Activated CD4-positive, alpha-beta T cell treated with anti-CD3 and anti-CD28 coated beads, Interleukin-2, amount 50 U/mL, for 4 hours (primary cell): ENCODE results near the gene USP2.

ENCODE experiments used
- DNase-seq, 2 experiments: peaks; one replicate each; pipeline ENCODE4 v3.0.0-alpha.2; 2020

The USP2 gene, protein sequence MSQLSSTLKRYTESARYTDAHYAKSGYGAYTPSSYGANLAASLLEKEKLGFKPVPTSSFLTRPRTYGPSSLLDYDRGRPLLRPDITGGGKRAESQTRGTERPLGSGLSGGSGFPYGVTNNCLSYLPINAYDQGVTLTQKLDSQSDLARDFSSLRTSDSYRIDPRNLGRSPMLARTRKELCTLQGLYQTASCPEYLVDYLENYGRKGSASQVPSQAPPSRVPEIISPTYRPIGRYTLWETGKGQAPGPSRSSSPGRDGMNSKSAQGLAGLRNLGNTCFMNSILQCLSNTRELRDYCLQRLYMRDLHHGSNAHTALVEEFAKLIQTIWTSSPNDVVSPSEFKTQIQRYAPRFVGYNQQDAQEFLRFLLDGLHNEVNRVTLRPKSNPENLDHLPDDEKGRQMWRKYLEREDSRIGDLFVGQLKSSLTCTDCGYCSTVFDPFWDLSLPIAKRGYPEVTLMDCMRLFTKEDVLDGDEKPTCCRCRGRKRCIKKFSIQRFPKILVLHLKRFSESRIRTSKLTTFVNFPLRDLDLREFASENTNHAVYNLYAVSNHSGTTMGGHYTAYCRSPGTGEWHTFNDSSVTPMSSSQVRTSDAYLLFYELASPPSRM

DNA sequence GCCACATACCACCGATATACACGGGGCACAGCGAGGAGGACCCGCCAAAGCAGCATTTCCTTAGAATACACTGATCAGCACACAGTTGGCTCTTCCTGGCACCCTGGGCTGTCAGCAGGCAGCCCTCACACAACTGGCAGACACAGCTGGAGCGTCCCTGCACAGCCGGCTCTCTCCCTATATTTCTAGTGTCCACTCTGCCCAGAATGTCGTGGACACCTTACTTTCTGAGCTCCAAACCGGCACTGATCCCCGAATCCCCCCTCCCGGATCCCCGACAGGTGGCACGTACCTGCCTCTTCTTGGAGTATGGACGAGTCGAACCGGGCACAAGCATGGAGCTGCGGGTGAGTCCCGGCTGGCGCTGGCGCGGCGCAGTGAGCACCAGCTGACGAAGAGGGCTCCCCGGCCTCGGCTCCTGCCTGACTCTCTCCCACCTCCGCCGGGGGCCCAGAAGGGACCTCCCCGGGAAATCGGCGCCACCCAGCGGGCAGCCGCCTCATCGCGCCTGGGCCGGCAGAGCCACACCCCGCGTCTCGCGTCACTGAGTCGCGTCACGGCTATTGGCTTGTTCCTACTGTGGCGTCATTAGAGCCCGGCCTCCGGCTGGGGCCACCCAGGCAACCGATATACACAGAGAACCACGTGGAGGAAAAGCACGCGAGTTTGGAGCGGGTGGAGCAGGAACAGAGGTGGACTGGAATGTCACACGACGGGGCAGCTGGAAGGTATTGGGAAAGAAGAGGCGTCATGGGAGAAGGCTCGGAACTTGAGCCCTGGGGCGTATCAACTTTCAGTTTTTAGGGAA, at the start of gene USP2:
Gene USP2 (minus strand): TSS at position 510 of the 808 bp plus-strand sequence. CDS start 8,210 bp downstream, outside the sequence.
- peak; percentile 96 for DNase-seq

DNA sequence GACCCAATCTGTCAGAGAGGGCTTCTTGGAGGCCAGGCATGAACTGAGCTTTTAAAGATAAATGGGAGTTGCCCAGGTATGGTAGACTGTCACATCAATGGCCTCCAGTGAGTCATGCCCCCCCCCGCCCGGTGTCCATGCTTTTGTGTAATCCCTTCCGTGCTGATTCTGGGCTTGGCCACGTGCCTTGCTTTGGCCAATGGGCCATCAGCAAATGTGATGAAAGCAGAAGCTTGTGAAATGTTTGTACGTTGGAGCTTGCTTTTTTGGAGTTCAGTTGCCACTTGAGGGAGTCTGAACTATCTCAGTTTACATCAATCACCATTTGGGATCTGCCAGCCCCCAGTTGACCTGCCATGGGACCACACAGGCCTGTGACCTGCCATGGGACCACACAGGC, 45.8 kb upstream of the USP2 start:
- no peak for DNase-seq

DNA sequence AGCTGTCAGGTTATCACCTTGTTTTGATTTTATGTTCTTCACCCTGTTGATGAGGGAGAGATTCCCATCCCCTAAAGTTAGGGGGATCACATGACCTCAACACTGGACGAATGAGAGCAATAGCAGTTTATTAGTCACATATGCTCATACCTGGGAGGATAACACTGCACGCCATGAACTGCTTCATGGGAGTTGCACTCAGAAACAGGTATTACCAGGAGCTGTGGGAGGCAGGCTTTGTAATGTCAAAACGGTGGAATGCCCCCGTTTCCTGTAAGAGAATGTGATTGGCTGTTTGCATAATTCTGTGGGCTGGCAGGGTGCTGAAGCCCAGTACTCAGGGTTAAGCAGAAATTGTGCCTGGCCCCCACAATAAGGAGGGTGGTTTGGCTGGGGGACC, 44.7 kb upstream of the USP2 start:
- no peak for DNase-seq

DNA sequence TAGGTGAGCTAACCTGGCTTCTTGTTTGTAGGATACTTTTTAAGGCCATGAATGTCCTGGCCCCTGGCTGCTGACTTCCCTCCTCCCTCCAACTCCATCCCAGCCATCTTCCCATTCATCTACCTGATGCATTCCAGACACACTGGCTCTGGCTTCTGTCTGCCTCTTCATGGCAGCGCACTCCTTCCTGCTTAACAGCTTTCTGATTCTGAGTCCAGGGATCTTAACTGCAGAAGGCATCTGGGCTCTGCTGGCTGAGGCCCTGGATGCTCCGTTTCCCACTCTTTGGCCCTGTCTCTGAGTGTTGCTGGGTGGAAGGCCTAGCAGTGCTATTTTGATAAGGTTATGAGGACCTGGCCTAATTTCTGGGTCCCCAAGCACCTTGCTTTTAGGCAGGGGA, 43.3 kb upstream of the USP2 start:
- DNase-seq = no peak

DNA sequence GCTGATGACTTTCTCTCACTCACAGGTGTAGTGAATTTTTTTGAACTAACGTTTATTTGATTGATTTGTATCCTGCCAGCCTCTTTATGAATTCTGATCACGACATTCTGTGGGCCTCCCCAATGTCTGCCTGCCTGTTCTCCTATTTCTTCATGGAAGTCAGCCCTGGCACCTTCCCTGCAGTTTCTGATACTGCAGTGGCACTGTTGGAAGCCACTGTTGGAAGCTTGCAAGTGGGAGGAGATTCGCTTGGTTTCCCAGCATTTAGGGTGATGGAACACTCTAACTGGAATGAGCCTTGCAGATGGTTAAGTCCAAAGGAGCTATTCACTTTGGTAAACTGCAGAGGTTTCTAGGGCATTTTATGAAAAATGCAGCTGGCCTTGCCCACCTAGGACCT, 42.8 kb upstream of the USP2 start:
- DNase-seq = no peak

DNA sequence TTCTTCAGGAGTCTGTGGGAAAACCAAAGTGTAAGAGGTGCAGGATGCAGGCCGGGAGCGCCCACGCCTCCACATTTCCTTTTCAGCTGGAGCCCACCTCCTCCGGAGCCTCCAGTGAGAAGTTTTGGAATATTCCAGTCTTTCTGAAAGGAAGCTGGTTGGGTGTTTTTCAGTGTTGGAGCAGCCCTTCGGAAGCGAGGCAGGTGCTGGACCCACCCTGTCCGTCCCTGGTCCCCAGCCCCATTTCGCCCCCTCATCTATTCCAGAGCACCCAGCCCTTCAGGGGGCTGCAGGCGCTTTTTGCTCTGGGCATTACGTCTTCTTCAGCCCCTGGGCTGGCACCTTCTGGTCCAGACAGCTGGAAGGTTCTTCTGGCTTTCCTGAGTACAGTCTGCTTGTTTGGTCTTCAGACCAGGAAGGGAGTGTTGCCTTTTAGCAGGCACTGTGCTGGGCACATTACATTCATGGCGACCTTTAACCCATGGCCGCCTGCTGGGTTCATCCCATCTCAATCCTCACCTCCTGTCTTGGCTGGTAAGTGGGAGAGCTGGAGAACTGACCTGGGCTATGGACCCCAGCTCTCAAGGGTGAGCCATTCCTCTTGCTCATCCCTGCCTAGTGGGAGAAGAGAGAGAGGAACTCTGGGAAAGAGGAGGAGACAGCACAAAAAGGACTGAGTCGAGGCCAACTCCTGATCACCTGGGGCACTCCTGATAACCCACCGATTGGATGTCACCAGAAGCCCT, 42.2 kb upstream of the USP2 start:
- no peak for DNase-seq

DNA sequence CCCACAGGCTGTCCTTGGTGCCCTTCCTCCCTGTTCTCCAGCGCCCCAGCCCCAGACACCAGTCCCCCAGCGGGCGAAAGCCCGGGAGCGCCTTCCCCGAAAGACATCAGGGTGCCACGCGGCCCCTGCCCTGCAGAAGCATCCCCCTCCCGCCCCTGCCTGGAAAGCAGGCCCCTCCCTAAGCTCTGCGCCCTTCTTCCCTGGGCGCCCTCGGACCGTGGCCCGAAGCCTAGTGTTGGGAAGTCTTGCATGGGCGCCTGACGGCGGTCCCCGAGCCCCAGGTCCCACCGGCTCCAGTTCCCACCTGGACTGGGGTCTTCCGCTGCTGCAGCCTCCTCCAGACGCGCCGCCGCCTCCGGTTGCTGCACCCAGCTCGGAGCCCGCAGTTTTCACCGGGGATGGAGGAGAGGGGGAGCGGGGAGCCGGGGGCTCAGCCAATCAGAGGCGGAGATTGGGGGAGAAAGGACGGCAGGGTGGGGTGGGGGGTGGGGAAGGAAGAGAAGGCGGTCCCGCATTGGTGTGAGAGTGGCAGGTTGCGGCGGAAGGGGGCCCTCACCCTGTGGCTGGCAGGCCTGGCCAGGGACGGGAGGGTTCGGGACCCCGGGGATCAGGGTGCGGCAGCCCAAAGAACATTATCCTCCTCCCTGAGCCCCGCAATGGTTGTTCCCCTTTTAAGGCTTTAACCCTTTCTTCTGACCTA, 41.5 kb upstream of the USP2 start, which contains the start of gene THY1:
Gene THY1 (minus strand): TSS at position 364 of the 700 bp plus-strand sequence. CDS start 2,267 bp downstream, outside the sequence.
- no peak for DNase-seq

DNA sequence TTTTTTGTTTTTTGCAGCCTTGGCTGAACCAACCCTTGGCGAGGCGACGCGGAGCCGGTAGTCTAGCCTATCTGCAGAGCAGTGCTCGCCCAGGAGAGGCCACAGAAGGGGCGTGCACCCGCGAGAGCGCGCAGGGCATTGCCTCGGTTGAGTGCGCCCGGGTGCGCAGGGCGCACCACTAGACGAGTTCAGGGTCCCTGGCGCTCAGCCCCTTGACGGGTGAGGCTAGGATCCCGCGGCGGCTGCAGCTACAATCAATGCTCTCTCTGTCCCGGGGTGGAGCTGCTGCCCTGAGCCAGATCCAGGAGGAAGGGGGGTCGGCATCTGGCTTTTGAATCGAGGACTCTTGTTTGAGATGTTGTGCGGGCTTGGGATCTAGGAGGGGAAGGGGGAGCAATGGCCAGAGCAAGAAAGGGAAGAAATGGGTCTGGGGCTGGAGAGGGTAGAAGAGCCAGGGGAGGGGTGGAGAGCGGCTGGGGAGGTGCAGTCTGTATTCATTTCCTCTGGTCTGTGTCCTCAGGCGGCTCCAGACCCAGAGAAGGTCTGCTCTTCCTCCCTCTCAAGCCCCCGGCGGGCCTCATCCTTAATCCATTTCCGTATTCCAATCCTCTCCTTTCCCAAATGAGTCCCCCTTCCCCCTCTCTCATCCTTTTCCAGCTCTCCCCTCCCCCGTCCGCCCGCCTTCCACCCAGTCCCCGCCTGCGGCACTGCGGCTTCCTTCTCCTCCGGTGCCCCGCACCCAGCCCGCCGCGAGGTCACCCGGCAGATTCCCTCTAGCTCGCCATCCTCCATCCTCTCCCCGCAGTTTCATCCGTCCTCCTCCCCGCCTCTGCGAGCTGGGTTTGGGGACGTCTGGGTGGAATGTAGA, 40.7 kb upstream of the USP2 start:
- no peak for DNase-seq

DNA sequence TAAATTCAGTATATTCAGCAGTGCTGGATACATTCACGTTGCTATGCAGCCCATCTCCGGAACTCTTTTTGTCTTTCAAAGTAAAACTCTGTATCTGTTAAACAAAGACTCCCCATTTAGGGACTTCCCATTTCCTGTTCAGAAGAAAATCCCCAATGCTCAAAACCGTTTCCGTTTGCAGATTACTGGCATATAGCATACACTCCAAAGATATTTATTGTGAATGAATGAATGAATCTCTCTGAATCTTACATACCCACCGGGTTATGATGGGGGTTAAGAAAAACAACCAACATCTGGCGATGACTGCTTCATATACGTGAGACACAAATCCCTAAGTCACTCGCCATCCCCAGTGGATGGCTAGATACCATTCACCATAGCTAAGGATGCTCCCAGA, 39.9 kb upstream of the USP2 start:
- DNase-seq = no peak

DNA sequence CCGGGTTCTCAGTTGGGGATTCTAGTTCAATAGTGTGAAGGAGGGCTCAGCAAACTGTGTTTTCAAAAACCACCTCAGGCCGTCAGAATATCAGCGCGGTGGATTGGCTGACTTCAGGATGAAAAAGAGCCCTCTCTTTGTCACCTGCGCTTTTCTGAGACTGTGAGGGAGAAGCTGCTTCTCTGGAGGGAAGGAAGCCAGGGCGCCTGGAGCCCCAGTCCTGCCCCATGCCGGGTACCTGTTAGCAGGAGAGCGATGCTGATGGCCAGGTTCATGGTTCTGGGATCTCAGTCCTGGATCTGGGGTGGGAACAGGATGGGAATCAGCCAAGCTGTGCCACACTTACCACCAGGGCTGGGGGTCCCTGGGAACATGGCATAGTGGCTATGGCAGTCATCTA, 39.1 kb upstream of the USP2 start:
- no peak for DNase-seq

DNA sequence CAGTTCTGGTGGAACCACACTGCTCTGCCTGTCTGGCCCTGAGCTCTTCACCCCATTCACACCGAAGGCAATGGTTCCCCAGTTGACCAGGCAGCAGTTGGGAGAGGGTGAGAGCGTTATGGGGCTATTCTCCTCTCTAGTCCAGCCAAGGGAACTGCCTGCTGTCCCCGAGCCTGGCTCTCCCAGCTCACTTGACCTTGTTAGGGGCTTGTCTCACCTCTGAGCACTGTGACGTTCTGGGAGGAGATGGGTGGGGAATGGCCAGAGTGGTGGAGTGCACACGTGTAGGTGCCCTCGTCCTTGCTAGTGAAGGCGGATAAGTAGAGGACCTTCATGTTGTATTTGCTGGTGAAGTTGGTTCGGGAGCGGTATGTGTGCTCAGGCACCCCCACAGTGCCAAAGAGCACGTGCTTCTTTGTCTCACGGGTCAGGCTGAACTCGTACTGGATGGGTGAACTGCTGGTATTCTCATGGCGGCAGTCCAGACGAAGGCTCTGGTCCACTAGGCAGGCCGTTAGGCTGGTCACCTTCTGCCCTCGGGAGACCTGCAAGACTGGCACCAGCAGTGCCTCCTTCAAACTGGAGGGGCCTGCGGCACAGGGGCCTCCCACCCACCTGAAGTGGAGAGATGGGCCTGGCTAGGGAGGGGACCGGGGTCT, 38.5 kb upstream of the USP2 start:
- no peak for DNase-seq

DNA sequence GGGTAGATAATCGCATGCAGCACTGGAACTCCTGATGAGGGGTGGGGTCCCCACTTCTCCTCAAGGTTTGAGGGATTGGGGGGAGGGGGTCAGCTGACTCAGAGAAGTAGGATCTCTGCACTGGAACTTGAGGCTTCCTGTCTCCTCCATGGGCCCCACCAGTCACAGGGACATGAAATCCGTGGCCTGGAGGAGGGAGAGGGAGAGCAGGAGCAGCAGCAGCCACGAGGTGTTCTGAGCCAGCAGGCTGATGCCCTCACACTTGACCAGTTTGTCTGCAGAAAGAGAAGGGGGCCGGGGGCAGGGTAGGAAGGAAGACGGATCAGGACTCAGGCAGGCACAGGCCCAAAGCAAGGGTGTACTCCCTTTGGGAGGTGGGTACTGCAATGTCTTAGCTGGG, 37.8 kb upstream of the USP2 start:
- DNase-seq = no peak

DNA sequence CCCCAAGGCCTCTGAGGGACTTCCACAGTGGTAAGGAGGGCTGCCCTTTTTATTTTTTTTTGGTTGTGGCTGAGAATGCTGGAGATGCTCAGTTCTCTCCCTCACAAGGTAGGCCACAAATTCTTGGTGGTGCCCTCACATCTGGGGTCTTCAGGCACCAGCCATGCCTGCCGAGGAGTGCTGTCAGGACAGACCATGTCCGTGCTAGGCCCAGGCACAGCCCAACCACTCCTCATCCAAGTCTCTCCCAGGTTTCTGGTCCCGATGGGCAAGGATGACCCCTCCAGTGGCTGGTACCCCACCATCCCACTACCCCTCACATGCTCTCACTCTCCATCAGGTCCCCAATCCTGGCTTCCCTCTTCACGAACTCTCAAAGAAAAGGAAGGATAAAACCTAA, 37.3 kb upstream of the USP2 start:
- no peak for DNase-seq

DNA sequence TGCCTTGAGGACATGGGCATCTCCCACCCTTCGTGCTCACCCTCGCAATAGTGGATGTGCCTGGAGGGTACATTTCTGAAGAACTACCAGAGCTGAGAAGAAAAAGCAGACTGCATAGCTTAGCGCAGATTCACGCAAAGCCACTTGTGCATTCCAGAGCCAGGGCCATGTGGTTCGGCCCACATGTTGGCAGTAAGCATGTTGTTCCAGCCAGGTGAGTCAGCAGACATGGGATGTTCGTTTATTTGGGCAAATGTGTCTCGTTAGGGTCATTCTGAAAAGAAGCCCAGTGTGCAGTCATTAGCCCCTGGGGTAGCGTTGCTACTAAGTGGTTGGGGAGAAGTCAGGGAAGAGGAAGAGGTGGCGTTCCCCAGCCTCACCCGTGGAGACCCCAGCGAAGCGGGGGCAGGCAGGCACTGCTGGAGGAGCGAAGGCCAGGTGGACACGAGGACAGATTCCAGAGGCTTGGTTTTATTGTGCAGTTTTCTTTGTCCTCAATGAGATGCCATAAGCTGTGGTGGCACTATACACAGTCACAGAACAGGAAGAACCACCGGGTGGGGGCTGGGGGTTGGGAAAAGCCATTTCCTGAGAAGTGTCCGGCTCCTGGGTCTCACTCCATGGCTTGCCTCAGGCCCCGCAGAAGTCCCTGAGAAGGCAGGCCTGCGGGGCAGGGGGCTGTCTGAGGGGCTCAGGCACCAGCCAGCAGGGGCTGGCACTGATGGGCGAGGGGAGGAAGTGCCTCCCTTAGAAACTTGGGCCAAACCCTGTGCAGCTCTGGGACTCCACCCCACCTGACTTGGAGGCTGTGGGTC, 36.4 kb upstream of the USP2 start:
- DNase-seq = no peak

DNA sequence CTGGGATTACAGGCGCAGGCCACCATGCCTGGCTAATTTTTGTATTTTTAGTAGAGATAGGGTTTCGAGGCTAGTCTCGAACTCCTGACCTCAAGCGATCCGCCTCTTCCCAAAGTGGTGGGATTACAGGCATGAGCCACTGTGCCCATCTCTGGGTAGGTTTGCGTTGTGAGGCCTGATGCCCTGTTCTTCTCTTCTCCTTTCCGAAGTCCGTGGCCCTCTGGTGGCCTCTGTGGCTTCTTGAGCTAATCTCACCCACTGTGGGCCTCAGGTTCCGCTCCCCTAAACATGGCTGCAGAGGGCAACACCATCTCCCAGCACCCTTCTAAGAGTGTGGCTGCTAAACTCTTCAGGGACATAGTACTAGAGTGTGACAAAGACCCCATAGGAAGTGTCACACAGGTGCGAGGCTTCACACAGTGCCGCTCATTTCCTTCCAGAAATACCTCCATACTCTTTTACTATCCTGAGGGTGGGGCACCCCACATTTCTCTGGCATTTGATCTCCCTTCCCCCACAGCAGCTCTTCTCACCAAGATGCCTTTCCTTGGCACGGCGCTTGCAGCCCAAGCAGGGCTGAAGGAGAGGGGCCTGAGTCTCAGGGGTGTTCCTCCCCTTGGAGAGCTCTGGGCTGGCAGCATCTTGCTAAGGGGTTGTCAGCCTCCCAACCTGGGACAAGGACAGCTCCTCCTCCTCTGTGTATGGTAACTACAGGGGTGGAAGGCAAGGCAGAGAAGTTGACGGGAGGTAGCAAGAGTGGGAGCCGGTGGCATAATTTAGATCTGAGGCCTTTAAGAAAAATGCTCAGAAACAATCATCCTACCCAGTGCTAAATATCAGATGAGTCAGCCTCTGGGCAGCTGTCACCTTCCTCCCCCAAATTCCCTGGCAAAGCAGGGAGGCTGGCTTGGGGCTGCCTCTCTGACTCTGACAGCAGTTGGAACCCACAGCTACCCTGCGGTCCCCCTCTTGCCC, 35.4 kb upstream of the USP2 start:
- no peak for DNase-seq

DNA sequence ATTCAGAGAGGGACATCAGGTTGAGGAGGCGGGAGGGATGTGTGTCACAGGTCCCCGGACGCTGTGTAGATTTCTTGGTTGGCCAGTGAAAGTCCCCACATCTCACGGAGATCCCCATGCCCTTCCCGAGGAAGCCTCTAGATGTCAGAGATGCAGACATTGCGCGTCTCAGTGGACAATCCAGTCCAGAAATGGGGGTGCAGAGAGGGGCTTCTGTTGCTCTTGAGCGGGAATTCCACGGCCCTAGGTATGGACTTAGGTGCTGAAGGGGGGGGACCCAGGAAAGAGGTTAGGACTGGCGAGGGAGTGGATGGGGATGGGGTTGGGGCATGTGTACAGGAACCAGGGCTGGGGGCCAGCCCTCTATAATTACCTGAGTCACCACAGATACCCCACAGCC, 34.5 kb upstream of the USP2 start:
- DNase-seq = no peak

DNA sequence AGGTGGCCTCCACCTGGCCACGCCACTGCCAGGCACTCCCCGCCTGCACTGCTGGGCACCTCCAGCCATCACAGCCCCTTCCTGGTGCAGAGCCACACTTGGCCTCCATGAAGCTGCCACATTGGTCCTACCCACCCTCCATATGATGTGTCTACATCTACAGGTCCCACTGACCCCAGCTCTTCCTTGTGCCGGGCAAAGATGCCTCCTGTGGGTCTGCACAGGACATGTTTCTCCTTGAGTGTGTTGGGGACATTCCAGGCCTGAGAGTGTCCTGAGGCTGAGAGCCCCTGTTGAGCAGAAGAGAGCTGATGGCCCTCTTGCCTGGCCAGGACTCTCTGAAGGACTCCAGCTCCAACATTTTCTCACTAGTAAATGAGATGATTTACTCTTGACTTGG, 34.0 kb upstream of the USP2 start:
- DNase-seq = no peak

DNA sequence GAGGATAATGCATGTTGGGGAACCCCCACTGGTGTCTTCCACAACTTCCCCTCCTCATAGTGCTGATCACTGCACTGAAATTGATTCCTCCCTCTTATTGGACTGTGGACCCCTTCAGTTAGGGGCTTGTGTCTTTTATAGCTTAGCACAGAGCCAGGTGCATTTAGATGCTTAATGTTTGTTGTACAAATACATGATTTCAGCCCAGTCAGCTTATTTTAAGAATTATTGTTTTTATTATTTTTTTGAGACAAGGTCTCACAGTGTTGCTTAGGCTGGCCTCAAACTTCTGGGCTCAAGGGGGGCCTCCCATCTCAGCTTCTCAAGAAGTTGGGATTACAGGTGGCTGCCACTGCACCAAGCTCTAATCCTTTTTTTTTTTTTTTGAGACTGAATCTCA, 33.2 kb upstream of the USP2 start:
- no peak for DNase-seq

DNA sequence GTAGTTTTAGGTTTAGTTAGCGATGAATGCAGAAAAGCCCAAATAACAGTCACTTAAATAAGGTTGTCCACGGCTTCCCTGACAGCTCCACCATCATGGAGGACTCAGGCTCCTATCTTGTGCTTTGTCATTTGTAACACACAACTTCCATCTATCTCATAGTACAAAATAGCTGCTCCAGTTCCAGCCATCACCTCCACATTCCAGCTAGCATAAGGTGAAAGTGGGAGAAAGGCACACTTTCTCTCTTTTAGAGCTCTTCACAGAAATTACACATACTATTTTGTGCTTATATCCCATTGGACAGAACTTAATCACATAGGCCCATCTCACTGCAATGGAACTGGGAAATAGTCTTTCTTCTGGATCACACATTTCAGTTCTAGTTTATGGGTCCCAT, 32.8 kb upstream of the USP2 start:
- no peak for DNase-seq
